A673 (cell line): ENCODE measurements around the gene CST9.

ENCODE experiments used
- CTCF ChIP-seq: fragments of 300-800, 200-600 bp; sonication (generic); conservative IDR thresholded peaks from 2 replicates; pipeline ENCODE4 v1.5.1; 2017; ENCODE audit warnings: low read depth, mild to moderate bottlenecking, antibody characterized with exemption, low read length, moderate library complexity, mixed read lengths
- EZH2 ChIP-seq: fragments of 200-600 bp; sonication (generic); IDR thresholded peaks from 2 replicates; pipeline ENCODE4 v1.6.1; 2017; ENCODE audit warnings: borderline replicate concordance, low read depth, mild to moderate bottlenecking, mixed read lengths, antibody characterized with exemption, low read length; ENCODE audit not compliant: poor library complexity, severe bottlenecking

- TF ChIP-seq CTCF (no peak), EZH2 (no peak)
Observed at GRCh38 chr20:23636182-23636907, 30.6 kb upstream of the CST9 start.
